Natural killer cell (primary cell): ENCODE data around the gene TOLLIP. TPM values are rescaled to one million over a fixed set of nuclear protein-coding genes. Genes with fewer than 3 reads are reported as not detected.

Experiments
- ATAC-seq, 3 donors: fragments of 150-1000 bp in 2 of 3; fragments of 200-7000 bp in 1 of 3; cut with Tn5 transposase; 1 replicate in 1 of 3; 2 replicates in 2 of 3; pipeline ENCODE4 v1.10.0; 2021; ENCODE audit warnings: mild to moderate bottlenecking in 2 of 3, moderate library complexity in 2 of 3
- DNase-seq, 2 donors: peaks; one replicate each; pipeline versions ENCODE4 v3.0.0 to v3.0.0-alpha.2; 2013 to 2021; ENCODE audit warnings: mixed read lengths in 1 of 2
- H3K27ac ChIP-seq: one replicate; pipeline ENCODE4 v1.5.1; 2013; ENCODE audit warnings: mild to moderate bottlenecking, low read length
- H3K27me3 ChIP-seq: one replicate; pipeline ENCODE4 v1.6.1; 2013; ENCODE audit warnings: low read length; ENCODE audit not compliant: control insufficient read depth, insufficient read depth
- H3K36me3 ChIP-seq: one replicate; pipeline ENCODE4 v1.6.1; 2013; ENCODE audit warnings: low read length; ENCODE audit not compliant: control insufficient read depth, insufficient read depth
- H3K4me1 ChIP-seq: one replicate; pipeline ENCODE4 v1.6.1; 2013; ENCODE audit warnings: low read length; ENCODE audit not compliant: control insufficient read depth, insufficient read depth
- H3K4me3 ChIP-seq: one replicate; pipeline ENCODE4 v1.5.1; 2013; ENCODE audit warnings: low read length
- H3K9me3 ChIP-seq: one replicate; pipeline ENCODE4 v1.6.1; 2013; ENCODE audit warnings: low read length; ENCODE audit not compliant: control insufficient read depth, insufficient read depth
- H3K27ac Mint-ChIP-seq, 2 donors: one replicate each; pipeline ENCODE4 v1.8.0; 2022; ENCODE audit warnings: mild to moderate bottlenecking in 2 of 2, mixed read lengths in 2 of 2, moderate library complexity in 1 of 2
- H3K27me3 Mint-ChIP-seq, 2 donors: one replicate each; pipeline ENCODE4 v1.8.0; 2022; ENCODE audit warnings: low read depth in 2 of 2, mixed read lengths in 2 of 2
- H3K36me3 Mint-ChIP-seq: one replicate; pipeline ENCODE4 v1.8.0; 2022; ENCODE audit warnings: mixed read lengths
- H3K4me1 Mint-ChIP-seq, 2 donors: one replicate each; pipeline ENCODE4 v1.8.0; 2022; ENCODE audit warnings: mixed read lengths in 2 of 2
- H3K4me3 Mint-ChIP-seq: one replicate; pipeline ENCODE4 v1.8.0; 2022; ENCODE audit warnings: mild to moderate bottlenecking, moderate library complexity, mixed read lengths
- H3K9me3 Mint-ChIP-seq, 2 donors: one replicate each; pipeline ENCODE4 v1.8.0; 2022; ENCODE audit warnings: mixed read lengths in 2 of 2
- CTCF ChIP-seq: fragments of 200-600 bp; IDR thresholded peaks from one replicate; pipeline ENCODE4 v1.8.0; 2022; ENCODE audit warnings: antibody characterized with exemption
- WGBS: methylation state at CpG from one replicate; pipeline ENCODE4 v1.1.7; 2013; ENCODE audit warnings: missing lambda C conversion rate; ENCODE audit not compliant: insufficient coverage; 5-methylcytosine and 5-hydroxymethylcytosine counted together
- intact Hi-C: fragments of 100-400 bp; cut with micrococcal nuclease; formaldehyde crosslinking; loops from one replicate; pipeline ENCODE4 v1.14.2; 2022
- total RNA-seq, 4 donors: library from RNA; stranded (reverse); fragments of 120-200 nt in 1 of 4; gene quantifications; one replicate each; pipeline versions ENCODE4 v1.2.3 to v1.2.4, GENCODE V29; 2013 to 2022

Gene TOLLIP
- total RNA-seq, 3 donors from 2014 or later (not counting 1 experiment from before 2014, with no cell fraction given), result 49.3 to 61.8 (median 54.8) TPM

- Mint-ChIP-seq H3K4me1 (peaks cover 19 to 24% of the 10 kb centered on the region in 2 donors), H3K4me3 (no peak overlapping the region), H3K36me3 (no peaks in the 10 kb centered on the region), H3K9me3 (no peaks in the 10 kb centered on the region), H3K27ac (no peak overlapping the region), H3K27me3 (no peaks in the 10 kb centered on the region)
- H3K4me3 ChIP-seq, result no peak overlapping the region
- no peaks in the 10 kb centered on the region for H3K27me3 ChIP-seq
- ATAC-seq (no peak), DNase-seq (no peak)
- peaks cover 2% of the 10 kb centered on the region for H3K36me3 ChIP-seq
- H3K27ac ChIP-seq, result no peak overlapping the region
- TF ChIP-seq CTCF, result no peak
- intact Hi-C loops, result no loop called here
- 97% methylated on average over 25 of the region's 28 CpGs for WGBS
- no peaks in the 10 kb centered on the region for H3K4me1 ChIP-seq
- no peaks in the 10 kb centered on the region for H3K9me3 ChIP-seq
Measured at GRCh38 chr11:1300569-1301187, 8.8 kb downstream of the TOLLIP start.

GRCh38 chr11:1300121-1300520 is 9.3 kb downstream of the TOLLIP start:
- no peaks in the 10 kb centered on the region for H3K27me3 ChIP-seq
- H3K9me3 Mint-ChIP-seq, result no peaks in the 10 kb centered on the region
- 85% methylated on average over 7 of the region's 7 CpGs for WGBS
- no peaks in the 10 kb centered on the region for H3K36me3 Mint-ChIP-seq
- no peak overlapping the region for H3K27ac Mint-ChIP-seq
- no peak for TF ChIP-seq CTCF
- H3K4me1 ChIP-seq, result no peaks in the 10 kb centered on the region
- intact Hi-C loops, result no loop called here
- H3K4me3 Mint-ChIP-seq, result no peak overlapping the region
- H3K4me1 Mint-ChIP-seq, result peaks cover 19 to 22% of the 10 kb centered on the region in 2 donors
- ATAC-seq, result no peak
- H3K9me3 ChIP-seq, result no peaks in the 10 kb centered on the region
- H3K27ac ChIP-seq, result no peak overlapping the region
- no peaks in the 10 kb centered on the region for H3K27me3 Mint-ChIP-seq
- DNase-seq, result no peak
- H3K4me3 ChIP-seq, result no peak overlapping the region
- H3K36me3 ChIP-seq, result peaks cover 2% of the 10 kb centered on the region

GRCh38 chr11:1299621-1300020 is 9.8 kb downstream of the TOLLIP start:
- Histone ChIP-seq H3K4me1 (no peaks in the 10 kb centered on the region), H3K4me3 (no peak overlapping the region), H3K9me3 (no peaks in the 10 kb centered on the region), H3K27ac (no peak overlapping the region), H3K27me3 (no peaks in the 10 kb centered on the region), H3K36me3 (peaks cover 4% of the 10 kb centered on the region)
- DNase-seq (no peak), ATAC-seq (no peak)
- TF ChIP-seq CTCF, result no peak
- H3K9me3 Mint-ChIP-seq, result no peaks in the 10 kb centered on the region
- H3K27ac Mint-ChIP-seq, result no peak overlapping the region
- H3K36me3 Mint-ChIP-seq, result no peaks in the 10 kb centered on the region
- H3K4me1 Mint-ChIP-seq, result peaks cover 19 to 22% of the 10 kb centered on the region in 2 donors
- H3K27me3 Mint-ChIP-seq, result no peaks in the 10 kb centered on the region
- WGBS, result 96% methylated on average over 23 of the region's 23 CpGs
- no peak overlapping the region for H3K4me3 Mint-ChIP-seq
- intact Hi-C loops, result no loop called here
